Large intestine (tissue), 3 donors: Measurements from ENCODE around the gene STK33. TPM values are rescaled to one million over a fixed set of nuclear protein-coding genes. Genes with fewer than 3 reads are reported as not detected.

ENCODE experiments used
- DNase-seq, 2 donors: peaks; one replicate each; pipeline versions ENCODE4 v3.0.0 to v3.0.0-alpha.2; 2013
- H3K27ac ChIP-seq: one replicate; pipeline ENCODE4 v1.5.1; 2013; ENCODE audit warnings: low read length
- H3K27me3 ChIP-seq: 2 replicates; pipeline ENCODE4 v1.6.1; 2013; ENCODE audit warnings: low read length; ENCODE audit not compliant: control insufficient read depth, insufficient read depth
- H3K36me3 ChIP-seq: 2 replicates; pipeline ENCODE4 v1.6.1; 2013; ENCODE audit warnings: low read length; ENCODE audit not compliant: control insufficient read depth, insufficient read depth
- H3K4me1 ChIP-seq: one replicate; pipeline ENCODE4 v1.6.1; 2013; ENCODE audit warnings: low read length; ENCODE audit not compliant: control insufficient read depth, insufficient read depth
- H3K4me3 ChIP-seq: one replicate; pipeline ENCODE4 v1.5.1; 2013; ENCODE audit warnings: low read length
- H3K9me3 ChIP-seq: one replicate; pipeline ENCODE4 v1.6.1; 2013; ENCODE audit warnings: mild to moderate bottlenecking, low read depth, low read length, moderate library complexity; ENCODE audit not compliant: control insufficient read depth
- WGBS: methylation state at CpG from one replicate; pipeline ENCODE4 v1.1.5; 2013; ENCODE audit warnings: low lambda C conversion rate; ENCODE audit not compliant: insufficient coverage; 5-methylcytosine and 5-hydroxymethylcytosine counted together
- polyA plus RNA-seq: library from polyadenylated mRNA; unstranded; fragments of 120-200 nt; gene quantifications from one replicate; pipeline ENCODE4 v1.2.1, GENCODE V29; 2013

STK33 gene
- polyA plus RNA-seq, 1 donor, result 9.4 TPM

GRCh38 chr11:8558436-8558835 lies 35.6 kb downstream of the STK33 start:
- Histone ChIP-seq H3K27ac (no peak overlapping the region), H3K4me3 (no peak overlapping the region), H3K4me1 (no peaks in the 10 kb centered on the region), H3K9me3 (peaks cover 3% of the 10 kb centered on the region), H3K36me3 (no peaks in the 10 kb centered on the region), H3K27me3 (no peaks in the 10 kb centered on the region)
- WGBS, result no CpG with 5 or more reads among the region's 4 CpGs
- no peak for DNase-seq

GRCh38 chr11:8545698-8546366 lies 48.2 kb downstream of the STK33 start:
- Histone ChIP-seq H3K27me3 (no peaks in the 10 kb centered on the region), H3K36me3 (no peaks in the 10 kb centered on the region), H3K9me3 (no peaks in the 10 kb centered on the region), H3K27ac (no peak overlapping the region), H3K4me1 (no peaks in the 10 kb centered on the region), H3K4me3 (no peak overlapping the region)
- 69% methylated on average over 2 of the region's 4 CpGs for WGBS
- no peak for DNase-seq

- no peak overlapping the region for H3K4me3 ChIP-seq
- WGBS, result no CpG with 5 or more reads among the region's 1 CpG
- H3K36me3 ChIP-seq, result no peaks in the 10 kb centered on the region
- DNase-seq, result no peak
- H3K27me3 ChIP-seq, result no peaks in the 10 kb centered on the region
- no peaks in the 10 kb centered on the region for H3K4me1 ChIP-seq
- H3K9me3 ChIP-seq, result no peaks in the 10 kb centered on the region
- no peak overlapping the region for H3K27ac ChIP-seq
These were observed 49.2 kb downstream of the STK33 start for GRCh38 chr11:8544807-8545206.

GRCh38 chr11:8543278-8543677 lies 50.8 kb downstream of the STK33 start:
- DNase-seq, result no peak
- H3K36me3 ChIP-seq, result no peaks in the 10 kb centered on the region

GRCh38 chr11:8541448-8541847 lies 52.6 kb downstream of the STK33 start:
- Histone ChIP-seq H3K4me3 (no peak overlapping the region), H3K9me3 (no peaks in the 10 kb centered on the region), H3K36me3 (no peaks in the 10 kb centered on the region), H3K4me1 (no peaks in the 10 kb centered on the region), H3K27me3 (no peaks in the 10 kb centered on the region), H3K27ac (no peak overlapping the region)
- DNase-seq, result no peak
- 80% methylated on average over 1 of the region's 1 CpG for WGBS

More at GRCh38 chr11:8543278-8543677, 50.8 kb downstream of the STK33 start:
- Histone ChIP-seq H3K4me3 (no peak overlapping the region), H3K27me3 (no peaks in the 10 kb centered on the region), H3K4me1 (no peaks in the 10 kb centered on the region), H3K9me3 (no peaks in the 10 kb centered on the region), H3K27ac (no peak overlapping the region)
- 100% methylated on average over 1 of the region's 1 CpG for WGBS

DNA sequence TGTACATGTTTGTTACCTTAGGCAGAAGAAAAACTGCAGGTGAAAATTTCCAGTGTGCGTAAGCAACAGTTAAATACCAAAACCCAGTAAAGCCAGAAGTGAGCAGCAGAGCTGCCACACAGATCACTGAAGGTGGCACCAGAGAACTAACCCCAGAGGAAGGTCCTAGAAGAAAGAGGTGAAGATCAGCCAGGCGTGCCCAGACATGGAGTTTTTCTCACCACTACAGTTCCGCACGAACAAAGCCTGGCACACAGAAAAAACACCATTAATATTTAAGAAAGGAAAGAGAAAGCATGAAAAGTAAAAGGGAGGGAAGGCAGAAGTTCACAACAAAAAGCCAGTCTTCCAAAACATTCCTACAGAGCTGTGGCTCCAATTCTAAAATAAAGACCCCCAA lies 60.7 kb downstream of the STK33 start:
- Histone ChIP-seq H3K4me1 (no peaks in the 10 kb centered on the region), H3K9me3 (no peaks in the 10 kb centered on the region), H3K4me3 (no peak overlapping the region), H3K27me3 (no peaks in the 10 kb centered on the region), H3K27ac (no peak overlapping the region), H3K36me3 (no peaks in the 10 kb centered on the region)
- WGBS, result no CpG with 5 or more reads among the region's 4 CpGs
- DNase-seq, result no peak

GRCh38 chr11:8532475-8532874 lies 61.6 kb downstream of the STK33 start:
- whole genome bisulfite sequencing, result 75% methylated on average over 2 of the region's 2 CpGs
- H3K9me3 ChIP-seq, result no peaks in the 10 kb centered on the region
- no peak for DNase-seq
- H3K4me3 ChIP-seq, result no peak overlapping the region
- no peaks in the 10 kb centered on the region for H3K27me3 ChIP-seq
- H3K27ac ChIP-seq, result no peak overlapping the region
- H3K4me1 ChIP-seq, result no peaks in the 10 kb centered on the region
- no peaks in the 10 kb centered on the region for H3K36me3 ChIP-seq

DNA sequence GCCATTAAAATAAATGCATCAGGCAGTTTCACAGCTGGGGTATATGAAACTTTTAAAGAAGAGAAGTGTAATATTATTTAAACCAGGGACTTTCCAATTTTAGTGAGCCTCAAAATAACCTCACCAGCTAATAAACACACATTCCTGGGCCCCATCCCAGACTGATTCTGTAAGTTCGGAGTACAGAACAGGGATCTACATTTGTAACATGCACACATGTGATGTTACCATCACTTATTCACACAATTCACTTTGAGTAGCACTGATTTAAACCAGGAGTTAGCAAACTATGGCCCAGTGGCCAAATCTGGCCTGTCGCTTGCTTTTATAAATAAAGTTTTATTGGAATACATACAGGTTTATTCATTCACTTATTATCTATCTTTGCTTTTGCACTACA lies 62.0 kb downstream of the STK33 start:
- DNase-seq, result no peak
- WGBS, result 100% methylated on average over 1 of the region's 2 CpGs
- no peaks in the 10 kb centered on the region for H3K36me3 ChIP-seq
- H3K27me3 ChIP-seq, result no peaks in the 10 kb centered on the region
- H3K9me3 ChIP-seq, result no peaks in the 10 kb centered on the region
- H3K27ac ChIP-seq, result no peak overlapping the region
- H3K4me3 ChIP-seq, result no peak overlapping the region
- H3K4me1 ChIP-seq, result no peaks in the 10 kb centered on the region

- Histone ChIP-seq H3K4me3 (no peak overlapping the region), H3K27me3 (no peaks in the 10 kb centered on the region), H3K36me3 (no peaks in the 10 kb centered on the region), H3K4me1 (no peaks in the 10 kb centered on the region), H3K27ac (no peak overlapping the region), H3K9me3 (no peaks in the 10 kb centered on the region)
- WGBS, result 60% methylated on average over 1 of the region's 4 CpGs
- DNase-seq, result peak; percentile 4 to 8
These were observed 62.7 kb downstream of the STK33 start for GRCh38 chr11:8531312-8531711.

- no peak for DNase-seq
These were observed 66.1 kb downstream of the STK33 start for GRCh38 chr11:8527939-8528338.

DNA sequence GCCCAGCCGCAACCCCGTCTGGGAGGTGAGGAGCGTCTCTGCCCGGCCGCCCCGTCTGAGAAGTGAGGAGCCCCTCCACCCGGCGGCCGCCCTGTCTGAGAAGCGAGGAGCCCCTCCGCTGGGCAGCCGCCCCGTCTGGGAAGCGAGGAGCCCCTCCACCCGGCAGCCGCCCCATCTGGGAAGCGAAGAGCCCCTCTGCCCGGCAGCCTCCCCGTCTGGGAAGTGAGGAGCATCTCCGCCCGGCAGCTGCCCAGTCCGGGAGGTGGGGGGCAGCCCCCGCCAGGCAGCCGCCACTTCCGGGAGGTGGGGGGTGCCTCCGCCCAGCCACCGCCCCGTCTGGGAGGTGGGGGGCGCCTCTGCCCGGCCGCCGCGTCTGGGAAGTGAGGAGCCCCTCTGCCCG lies 70.6 kb downstream of the STK33 start:
- peaks cover 13% of the 10 kb centered on the region for H3K9me3 ChIP-seq
- DNase-seq, result no peak
- no peaks in the 10 kb centered on the region for H3K27me3 ChIP-seq
- H3K4me1 ChIP-seq, result no peaks in the 10 kb centered on the region
- H3K4me3 ChIP-seq, result no peak overlapping the region
- no peak overlapping the region for H3K27ac ChIP-seq
- no CpG with 5 or more reads among the region's 34 CpGs for WGBS
- H3K36me3 ChIP-seq, result no peaks in the 10 kb centered on the region

More at GRCh38 chr11:8527939-8528338, 66.1 kb downstream of the STK33 start:
- Histone ChIP-seq H3K27me3 (no peaks in the 10 kb centered on the region), H3K36me3 (no peaks in the 10 kb centered on the region), H3K4me1 (no peaks in the 10 kb centered on the region), H3K4me3 (no peak overlapping the region), H3K9me3 (peaks cover 7% of the 10 kb centered on the region), H3K27ac (no peak overlapping the region)
- WGBS, result 100% methylated on average over 1 of the region's 3 CpGs
